RWPE2 (cell line): ENCODE data around the gene STK39.

Source experiments
- ATAC-seq: fragments of 200-7000 bp; cut with Tn5 transposase; 3 replicates; pipeline ENCODE4 v1.9.1; 2021; ENCODE audit warnings: low read depth
- DNase-seq: peaks from one replicate; pipeline ENCODE4 v3.0.0-alpha.2; 2020; ENCODE audit warnings: low spot score
- H3K27ac ChIP-seq: fragments of 450-650 bp; 2 replicates; pipeline ENCODE4 v1.5.1; 2017; ENCODE audit warnings: mild to moderate bottlenecking; ENCODE audit not compliant: poor library complexity, severe bottlenecking
- H3K27me3 ChIP-seq: fragments of 250-450 bp; sonication (Bioruptor Pico); 2 replicates; pipeline ENCODE4 v1.5.1; 2021; ENCODE audit warnings: mild to moderate bottlenecking, moderate library complexity; ENCODE audit not compliant: insufficient read depth, poor library complexity, severe bottlenecking
- H3K36me3 ChIP-seq: fragments of 250-450 bp; sonication (Bioruptor Pico); 2 replicates; pipeline ENCODE4 v1.5.1; 2020; ENCODE audit warnings: low read depth, mild to moderate bottlenecking, moderate library complexity
- H3K4me1 ChIP-seq: fragments of 250-450 bp; sonication (Bioruptor Pico); 2 replicates; pipeline ENCODE4 v1.5.1; 2021; ENCODE audit warnings: mild to moderate bottlenecking, moderate library complexity; ENCODE audit not compliant: insufficient read depth, poor library complexity, severe bottlenecking
- H3K4me3 ChIP-seq: fragments of 250-450 bp; sonication (Bioruptor Pico); 2 replicates; pipeline ENCODE4 v1.5.1; 2021; ENCODE audit warnings: mild to moderate bottlenecking, moderate library complexity; ENCODE audit not compliant: severe bottlenecking
- H3K9me3 ChIP-seq: fragments of 250-450 bp; sonication (Bioruptor Pico); 2 replicates; pipeline ENCODE4 v1.5.1; 2021; ENCODE audit warnings: mild to moderate bottlenecking, moderate library complexity; ENCODE audit not compliant: severe bottlenecking
- TF ChIP-seq, protein P1 (sequence below): fragments of 450-650 bp; IDR thresholded peaks from one replicate; pipeline ENCODE4 v1.5.1; 2017; ENCODE audit warnings: mild to moderate bottlenecking, moderate library complexity; ENCODE audit not compliant: poor library complexity, severe bottlenecking

Gene STK39

GRCh38 chr2:168032091-168032490 lies 215.3 kb downstream of the STK39 start:
- Histone ChIP-seq H3K36me3 (no peaks in the 10 kb centered on the region), H3K27me3 (no peaks in the 10 kb centered on the region), H3K9me3 (no peaks in the 10 kb centered on the region), H3K4me1 (no peaks in the 10 kb centered on the region), H3K27ac (no peak overlapping the region), H3K4me3 (no peak overlapping the region)
- ATAC-seq (no peak), DNase-seq (no peak)
- TF ChIP-seq, protein P1, sequence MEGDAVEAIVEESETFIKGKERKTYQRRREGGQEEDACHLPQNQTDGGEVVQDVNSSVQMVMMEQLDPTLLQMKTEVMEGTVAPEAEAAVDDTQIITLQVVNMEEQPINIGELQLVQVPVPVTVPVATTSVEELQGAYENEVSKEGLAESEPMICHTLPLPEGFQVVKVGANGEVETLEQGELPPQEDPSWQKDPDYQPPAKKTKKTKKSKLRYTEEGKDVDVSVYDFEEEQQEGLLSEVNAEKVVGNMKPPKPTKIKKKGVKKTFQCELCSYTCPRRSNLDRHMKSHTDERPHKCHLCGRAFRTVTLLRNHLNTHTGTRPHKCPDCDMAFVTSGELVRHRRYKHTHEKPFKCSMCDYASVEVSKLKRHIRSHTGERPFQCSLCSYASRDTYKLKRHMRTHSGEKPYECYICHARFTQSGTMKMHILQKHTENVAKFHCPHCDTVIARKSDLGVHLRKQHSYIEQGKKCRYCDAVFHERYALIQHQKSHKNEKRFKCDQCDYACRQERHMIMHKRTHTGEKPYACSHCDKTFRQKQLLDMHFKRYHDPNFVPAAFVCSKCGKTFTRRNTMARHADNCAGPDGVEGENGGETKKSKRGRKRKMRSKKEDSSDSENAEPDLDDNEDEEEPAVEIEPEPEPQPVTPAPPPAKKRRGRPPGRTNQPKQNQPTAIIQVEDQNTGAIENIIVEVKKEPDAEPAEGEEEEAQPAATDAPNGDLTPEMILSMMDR: no peak

DNA sequence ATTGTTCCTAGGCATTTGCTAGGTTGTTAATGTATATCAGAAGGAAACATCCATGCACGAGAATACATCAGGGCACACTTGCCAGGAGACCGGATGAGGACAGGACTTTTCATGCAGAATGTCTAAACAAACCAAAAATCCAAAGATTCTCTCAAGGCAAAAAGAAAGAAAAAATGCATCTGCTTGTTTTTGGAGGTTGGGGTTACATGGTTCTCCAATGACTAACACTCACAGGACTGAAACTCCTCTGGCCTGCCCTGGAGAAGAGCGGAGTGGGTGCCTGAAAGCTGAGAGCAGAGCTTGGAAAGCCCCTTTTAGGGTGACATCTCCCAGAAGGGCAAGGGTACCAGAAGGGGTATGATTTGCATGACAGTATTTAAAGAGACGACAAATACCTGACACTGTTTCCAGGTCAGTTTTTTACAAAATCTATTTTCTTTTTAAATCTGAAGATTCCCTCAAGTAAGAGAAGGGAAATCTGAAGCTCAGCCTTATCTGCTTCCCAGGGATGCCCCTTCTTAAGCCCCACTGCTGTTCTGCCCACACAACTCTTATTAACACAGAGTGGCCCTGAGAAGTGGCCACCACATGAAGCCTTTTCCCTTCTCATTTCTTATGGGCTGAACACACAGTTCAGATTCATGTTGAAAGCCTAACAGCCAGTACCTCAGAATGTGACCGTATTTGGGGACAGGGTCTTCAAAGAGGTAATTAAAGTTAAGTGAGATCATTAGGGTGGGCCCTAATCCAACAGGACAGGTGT lies 216.4 kb downstream of the STK39 start:
- Histone ChIP-seq H3K4me3 (no peak overlapping the region), H3K9me3 (no peaks in the 10 kb centered on the region), H3K4me1 (no peaks in the 10 kb centered on the region), H3K27me3 (no peaks in the 10 kb centered on the region), H3K36me3 (no peaks in the 10 kb centered on the region), H3K27ac (no peak overlapping the region)
- ATAC-seq (no peak), DNase-seq (no peak)
- TF ChIP-seq, protein P1: no peak

GRCh38 chr2:168029071-168029470 lies 218.3 kb downstream of the STK39 start:
- Histone ChIP-seq H3K4me3 (no peak overlapping the region), H3K4me1 (no peaks in the 10 kb centered on the region), H3K9me3 (no peaks in the 10 kb centered on the region), H3K27ac (no peak overlapping the region), H3K36me3 (no peaks in the 10 kb centered on the region), H3K27me3 (no peaks in the 10 kb centered on the region)
- DNase-seq: no peak
- TF ChIP-seq, protein P1: no peak
- no peak for ATAC-seq

DNA sequence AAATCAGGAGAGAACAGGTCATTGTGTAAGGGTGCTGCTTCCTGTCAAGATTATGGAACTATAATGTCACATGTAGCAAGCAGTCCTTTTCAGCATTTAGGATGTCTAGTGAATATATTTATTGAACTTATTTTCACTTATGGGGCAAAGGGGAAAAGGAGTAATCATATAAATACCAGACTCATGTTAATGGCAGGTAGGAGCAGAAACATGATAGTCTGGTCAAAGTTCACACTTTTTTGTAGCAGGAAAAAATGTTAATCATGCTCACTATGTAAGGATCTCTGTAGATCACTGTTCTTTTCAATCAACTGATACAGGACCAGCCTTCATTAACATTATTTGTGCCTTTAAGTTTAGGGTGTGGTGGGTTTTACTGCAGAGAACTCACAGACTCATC lies 219.0 kb downstream of the STK39 start:
- ATAC-seq: no peak
- TF ChIP-seq, protein P1: no peak

More for the DNA sequence above, 219.0 kb downstream of the STK39 start:
- Histone ChIP-seq H3K27ac (no peak overlapping the region), H3K4me3 (no peak overlapping the region), H3K36me3 (no peaks in the 10 kb centered on the region), H3K4me1 (no peaks in the 10 kb centered on the region), H3K27me3 (no peaks in the 10 kb centered on the region), H3K9me3 (no peaks in the 10 kb centered on the region)
- no peak for DNase-seq
